Left ventricle myocardium inferior (tissue), 1 donor: Measurements from ENCODE around the gene POLR1E. TPM values are rescaled to one million over a fixed set of nuclear protein-coding genes. Genes with fewer than 3 reads are reported as not detected.

Experiments used
- DNase-seq: peaks from one replicate; pipeline ENCODE4 v3.0.0-alpha.2; 2020
- H3K27ac ChIP-seq: fragments of 200-600 bp; replicated peaks from 2 replicates; pipeline ENCODE4 v1.8.0; 2021
- H3K27me3 ChIP-seq: fragments of 200-600 bp; 2 replicates; pipeline ENCODE4 v1.8.0; 2021; ENCODE audit warnings: low read depth
- H3K36me3 ChIP-seq: fragments of 200-600 bp; 2 replicates; pipeline ENCODE4 v1.8.0; 2021
- H3K4me1 ChIP-seq: fragments of 200-600 bp; 2 replicates; pipeline ENCODE4 v1.8.0; 2021
- H3K4me3 ChIP-seq: fragments of 200-600 bp; 2 replicates; pipeline ENCODE4 v1.8.0; 2021; ENCODE audit warnings: mild to moderate bottlenecking, moderate library complexity
- H3K9me3 ChIP-seq: fragments of 200-600 bp; replicated peaks from 2 replicates; pipeline ENCODE4 v1.8.0; 2021
- CTCF ChIP-seq: fragments of 200-600 bp; IDR thresholded peaks from 2 replicates; pipeline ENCODE4 v1.8.0; 2021; ENCODE audit warnings: antibody characterized with exemption, mild to moderate bottlenecking, borderline replicate concordance
- intact Hi-C: fragments of 100-400 bp; cut with micrococcal nuclease; formaldehyde crosslinking; loops from one replicate; pipeline ENCODE4 v1.11.0; 2022
- total RNA-seq: library from RNA; stranded (reverse); fragmentation: NEBNext Ultra II Directional; extraction: Animal tissue kit (Norgen Biotek cat#: 25700); gene quantifications from one replicate; pipeline ENCODE4 v1.2.1, GENCODE V29; 2021
- donor health status: DM: no; HTN: yes; CAD: no; lungs with severe emphysema.

Gene POLR1E
- total RNA-seq, 1 donor from 2014 or later = 15.8 TPM

- no peak for TF ChIP-seq CTCF
- Histone ChIP-seq H3K36me3 (peaks cover 74% of the 10 kb centered on the region), H3K27me3 (no peaks in the 10 kb centered on the region), H3K4me1 (no peaks in the 10 kb centered on the region), H3K9me3 (no peaks in the 10 kb centered on the region), H3K4me3 (no peak overlapping the region), H3K27ac (no peak overlapping the region)
- intact Hi-C loops = no loop called here
- no peak for DNase-seq
These were observed 34.9 kb downstream of the POLR1E start for GRCh38 chr9:37520641-37521040.

GRCh38 chr9:37521111-37521510 is 35.4 kb downstream of the POLR1E start:
- no peak for DNase-seq
- Histone ChIP-seq H3K27ac (no peak overlapping the region), H3K27me3 (no peaks in the 10 kb centered on the region), H3K36me3 (peaks cover 76% of the 10 kb centered on the region), H3K4me3 (no peak overlapping the region), H3K9me3 (no peaks in the 10 kb centered on the region), H3K4me1 (no peaks in the 10 kb centered on the region)
- no peak for TF ChIP-seq CTCF
- intact Hi-C loops = no loop called here

GRCh38 chr9:37522971-37523370 is 37.2 kb downstream of the POLR1E start:
- Histone ChIP-seq H3K27me3 (no peaks in the 10 kb centered on the region), H3K27ac (no peak overlapping the region), H3K9me3 (no peaks in the 10 kb centered on the region), H3K4me1 (no peaks in the 10 kb centered on the region), H3K36me3 (peaks cover 84% of the 10 kb centered on the region), H3K4me3 (no peak overlapping the region)
- intact Hi-C loops = no loop called here
- no peak for TF ChIP-seq CTCF
- no peak for DNase-seq

GRCh38 chr9:37523916-37524315 is 38.2 kb downstream of the POLR1E start:
- no peak overlapping the region for H3K4me3 ChIP-seq
- no peaks in the 10 kb centered on the region for H3K9me3 ChIP-seq
- TF ChIP-seq CTCF = no peak
- peaks cover 87% of the 10 kb centered on the region for H3K36me3 ChIP-seq
- no peaks in the 10 kb centered on the region for H3K4me1 ChIP-seq
- no peak overlapping the region for H3K27ac ChIP-seq
- no peak for DNase-seq
- no peaks in the 10 kb centered on the region for H3K27me3 ChIP-seq
- intact Hi-C loops = no loop called here

- Histone ChIP-seq H3K27me3 (no peaks in the 10 kb centered on the region), H3K36me3 (peaks cover 74% of the 10 kb centered on the region), H3K9me3 (no peaks in the 10 kb centered on the region), H3K4me3 (no peak overlapping the region), H3K4me1 (no peaks in the 10 kb centered on the region), H3K27ac (no peak overlapping the region)
- DNase-seq = no peak
- TF ChIP-seq CTCF = no peak
- intact Hi-C loops = no loop called here
These were observed 43.1 kb downstream of the POLR1E start for GRCh38 chr9:37528652-37529471.
